HFFc6 (cell line): Measurements from ENCODE around the gene RBM26. TPM values are rescaled to one million over a fixed set of nuclear protein-coding genes. Genes with fewer than 3 reads are reported as not detected.
A peak's percentile ranks its signal among the peaks of the same experiment; 100 is the strongest.

Source experiments
- DNase-seq: peaks from one replicate; pipeline ENCODE4 v3.0.0-alpha.2; 2018
- H3K27ac Mint-ChIP-seq: 2 replicates; pipeline ENCODE4 v1.8.0; 2020; ENCODE audit warnings: mild to moderate bottlenecking, mixed read lengths
- H3K27me3 Mint-ChIP-seq: 2 replicates; pipeline ENCODE4 v1.8.0; 2021; ENCODE audit warnings: mild to moderate bottlenecking, moderate library complexity, mixed read lengths; ENCODE audit not compliant: insufficient read depth
- H3K36me3 Mint-ChIP-seq: 2 replicates; pipeline ENCODE4 v1.8.0; 2021; ENCODE audit warnings: low read depth, mixed read lengths
- H3K4me1 Mint-ChIP-seq: 2 replicates; pipeline ENCODE4 v1.8.0; 2020; ENCODE audit warnings: low read depth, mixed read lengths
- H3K4me3 Mint-ChIP-seq: 2 replicates; pipeline ENCODE4 v1.8.0; 2020; ENCODE audit warnings: mild to moderate bottlenecking, moderate library complexity, mixed read lengths
- H3K9me3 Mint-ChIP-seq: 2 replicates; pipeline ENCODE4 v1.8.0; 2020; ENCODE audit warnings: mild to moderate bottlenecking, mixed read lengths
- CTCF ChIP-seq: fragments of 200-600 bp; sonication (generic); IDR thresholded peaks from 2 replicates; pipeline ENCODE4 v1.5.0; 2021; ENCODE audit warnings: antibody characterized with exemption, mild to moderate bottlenecking
- total RNA-seq, 6 experiments: library from RNA; stranded (reverse); fragmentation: NEBNext Ultra II Directional; extraction: Animal tissue kit (Norgen Biotek cat#: 25700); gene quantifications; 2 replicates in 1 of 6; 3 replicates in 5 of 6; pipeline ENCODE4 v1.2.3, GENCODE V29; 2021

The RBM26 gene
- total RNA-seq, 6 experiments from 2014 or later: 28.5 to 37.6 (median 33.3) TPM

DNA sequence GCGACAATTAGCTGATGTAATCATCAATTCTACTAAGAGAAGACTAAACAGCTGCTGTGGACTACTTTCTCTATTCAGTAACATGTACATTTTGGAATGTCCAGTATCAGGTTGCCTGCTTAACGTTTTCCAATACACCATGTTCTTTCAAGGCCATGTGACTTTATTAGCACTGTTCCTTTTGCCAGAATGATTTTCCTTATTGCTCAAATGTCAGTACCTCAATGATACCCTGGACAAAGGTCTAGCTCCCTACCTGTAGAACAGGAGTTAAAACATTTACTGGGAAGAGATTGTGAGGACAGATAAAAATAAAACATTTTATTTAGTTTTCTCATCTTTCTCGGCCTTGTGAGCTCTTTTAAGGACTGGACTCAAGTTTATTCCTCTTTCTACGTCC, 3.8 kb upstream of the RBM26 start:
- Mint-ChIP-seq H3K27ac (no peak overlapping the region), H3K9me3 (no peaks in the 10 kb centered on the region), H3K4me3 (no peak overlapping the region), H3K4me1 (peaks cover 16% of the 10 kb centered on the region), H3K36me3 (no peaks in the 10 kb centered on the region), H3K27me3 (no peaks in the 10 kb centered on the region)
- TF ChIP-seq CTCF: no peak
- no peak for DNase-seq

DNA sequence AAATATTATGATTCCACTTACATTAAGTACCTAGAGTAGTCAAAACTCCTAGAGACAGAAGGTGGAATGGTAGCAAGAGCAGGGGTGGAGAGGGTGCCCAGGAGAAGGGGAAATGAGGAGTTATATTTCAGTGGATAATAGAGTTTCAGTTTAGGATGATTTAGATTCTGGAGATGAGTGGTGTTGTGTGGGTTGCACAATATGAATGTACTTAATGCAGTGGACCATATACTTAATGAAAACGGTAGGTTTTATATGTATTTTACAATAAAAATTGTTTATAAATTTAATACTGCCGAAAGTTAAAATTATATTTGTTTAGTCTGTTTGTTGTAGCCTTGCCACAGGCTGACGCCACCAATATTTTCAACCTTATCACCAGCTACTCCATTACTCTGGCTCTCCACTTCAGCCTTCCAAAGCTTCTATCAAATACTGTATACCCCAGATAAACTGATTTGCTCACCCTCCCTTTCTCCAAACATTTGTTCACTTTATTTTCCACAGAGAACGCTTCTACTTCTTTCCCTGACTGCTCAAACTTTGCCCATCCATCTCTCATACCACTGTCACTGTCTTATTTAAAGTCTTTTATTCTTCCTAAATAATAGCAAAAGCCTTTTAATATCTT, 1.4 kb upstream of the RBM26 start:
- Mint-ChIP-seq H3K36me3 (peaks cover 3% of the 10 kb centered on the region), H3K4me1 (peaks cover 16% of the 10 kb centered on the region), H3K27ac (peak overlapping the region; percentile 95), H3K9me3 (no peaks in the 10 kb centered on the region), H3K4me3 (no peak overlapping the region; the same call in 1 of the 2 replicates), H3K27me3 (0 out of 2 replicates have a peak, but pooled peaks cover under 1% of the 10 kb centered on the region)
- DNase-seq: no peak
- TF ChIP-seq CTCF: no peak

GRCh38 chr13:79406597-79406908, 498 bp upstream of the RBM26 start:
- TF ChIP-seq CTCF: no peak
- peaks cover 16% of the 10 kb centered on the region for H3K4me1 Mint-ChIP-seq
- DNase-seq: no peak
- no peak overlapping the region; the same call in 1 of the 2 replicates for H3K4me3 Mint-ChIP-seq
- peaks cover 7% of the 10 kb centered on the region for H3K36me3 Mint-ChIP-seq
- H3K9me3 Mint-ChIP-seq: no peaks in the 10 kb centered on the region
- H3K27ac Mint-ChIP-seq: peak overlapping the region; percentile 95
- H3K27me3 Mint-ChIP-seq: peaks cover 2% of the 10 kb centered on the region; the same call in 1 of the 2 replicates

DNA sequence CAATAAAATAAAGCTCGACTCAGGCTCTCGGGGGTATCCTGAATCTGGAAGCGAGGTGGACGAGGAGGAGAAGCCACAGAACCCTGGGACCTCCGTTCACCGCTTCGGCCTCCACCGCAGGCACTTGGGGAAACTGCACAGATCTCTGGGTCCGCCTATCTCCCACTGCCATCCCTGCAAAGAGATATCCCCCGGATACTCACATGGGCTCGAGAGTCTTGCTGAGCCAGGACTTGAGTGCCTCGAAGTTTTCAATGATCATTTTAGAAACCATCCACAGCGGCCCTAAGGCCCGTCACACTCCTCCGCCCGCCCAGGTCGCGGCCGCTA, 589 bp downstream of the RBM26 start:
- peaks cover 7% of the 10 kb centered on the region for H3K36me3 Mint-ChIP-seq
- H3K9me3 Mint-ChIP-seq: no peaks in the 10 kb centered on the region
- H3K27ac Mint-ChIP-seq: no peak overlapping the region
- peaks cover 2% of the 10 kb centered on the region; the same call in 1 of the 2 replicates for H3K27me3 Mint-ChIP-seq
- H3K4me3 Mint-ChIP-seq: no peak overlapping the region
- peaks cover 16% of the 10 kb centered on the region for H3K4me1 Mint-ChIP-seq
- TF ChIP-seq CTCF: no peak
- DNase-seq: no peak

DNA sequence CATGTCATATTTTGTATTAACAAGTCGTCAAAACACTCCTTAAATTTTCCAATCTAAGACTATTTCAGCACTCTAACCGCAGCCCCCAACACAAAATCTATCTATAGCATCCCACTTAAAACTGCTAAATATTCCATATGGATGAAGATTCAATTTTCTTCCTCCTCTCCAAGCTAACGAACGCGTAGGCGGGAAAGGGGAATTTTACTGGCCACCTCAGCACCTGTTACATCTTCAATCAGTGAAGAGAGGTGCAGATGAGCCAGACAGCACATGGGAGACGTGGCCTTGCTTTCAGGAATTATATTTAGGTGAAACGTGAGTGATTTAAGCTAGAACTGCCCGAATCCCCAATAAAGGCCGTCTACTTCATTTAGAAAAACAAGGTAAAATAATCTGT, 1.1 kb downstream of the RBM26 start:
- TF ChIP-seq CTCF: no peak
- no peak overlapping the region for H3K27ac Mint-ChIP-seq
- H3K4me3 Mint-ChIP-seq: no peak overlapping the region
- peaks cover 16% of the 10 kb centered on the region for H3K4me1 Mint-ChIP-seq
- DNase-seq: no peak
- no peaks in the 10 kb centered on the region for H3K9me3 Mint-ChIP-seq
- peaks cover 11% of the 10 kb centered on the region for H3K36me3 Mint-ChIP-seq
- H3K27me3 Mint-ChIP-seq: peaks cover 2% of the 10 kb centered on the region; the same call in 1 of the 2 replicates

GRCh38 chr13:79404361-79404760, 1.7 kb downstream of the RBM26 start:
- no peak for TF ChIP-seq CTCF
- H3K27ac Mint-ChIP-seq: no peak overlapping the region
- H3K4me3 Mint-ChIP-seq: no peak overlapping the region
- H3K36me3 Mint-ChIP-seq: peaks cover 17% of the 10 kb centered on the region
- no peaks in the 10 kb centered on the region for H3K9me3 Mint-ChIP-seq
- H3K4me1 Mint-ChIP-seq: peaks cover 22% of the 10 kb centered on the region
- H3K27me3 Mint-ChIP-seq: peaks cover 2% of the 10 kb centered on the region; the same call in 1 of the 2 replicates
- DNase-seq: no peak
